ENCODE data around the gene NOS1AP.
A peak's percentile ranks its signal among the peaks of the same experiment; 100 is the strongest.

The NOS1AP gene

GRCh38 chr1:162229549-162229948, 160.1 kb downstream of the NOS1AP start:
- TF ChIP-seq SPI1 (IDR thresholded peaks at IDR 0.05; ENCODE audit: low read depth, low read length): peak; percentile 74
- no peak for TF ChIP-seq POLR2AphosphoS5 (IDR thresholded peaks at IDR 0.05; ENCODE audit: low read depth, low read length)
- FAIRE-seq (no peak), DNase-seq (ENCODE audit: insufficient read length, low spot score) (no peak)

- no peak for TF ChIP-seq POU2F2 (IDR thresholded peaks at IDR 0.05; ENCODE audit: low read depth, low read length)
- no peak for TF ChIP-seq POLR2A (IDR thresholded peaks at IDR 0.05; ENCODE audit: low read depth, low read length)
- no peak for FAIRE-seq
- DNase-seq (ENCODE audit: insufficient read length, low spot score): no peak
Measured at GRCh38 chr1:162230096-162230495, 160.6 kb downstream of the NOS1AP start.

- DNase-seq (ENCODE audit: insufficient read length, low spot score) (no peak), FAIRE-seq (no peak)
- TF ChIP-seq POLR2A (IDR thresholded peaks at IDR 0.05; ENCODE audit: low read depth, low read length): no peak
- no peak for TF ChIP-seq POLR2AphosphoS5 (IDR thresholded peaks at IDR 0.05; ENCODE audit: low read depth, low read length)
- TF ChIP-seq TAF1 (IDR thresholded peaks at IDR 0.05; ENCODE audit: low read depth, low read length): no peak
- TF ChIP-seq POU2F2 (IDR thresholded peaks at IDR 0.05; ENCODE audit: low read depth, low read length): no peak
- TF ChIP-seq PAX5 (IDR thresholded peaks at IDR 0.05; ENCODE audit: insufficient read depth, low read length, severe bottlenecking): no peak
- no peak for TF ChIP-seq SPI1 (IDR thresholded peaks at IDR 0.05; ENCODE audit: low read depth, low read length)
Measured at GRCh38 chr1:162230517-162230916, 161.0 kb downstream of the NOS1AP start.

- no peak for TF ChIP-seq POU2F2 (IDR thresholded peaks at IDR 0.05; ENCODE audit: low read depth, low read length)
- FAIRE-seq: no peak
- no peak for DNase-seq (ENCODE audit: insufficient read length, low spot score)
Measured at GRCh38 chr1:162232034-162232711, 162.7 kb downstream of the NOS1AP start.

GRCh38 chr1:162233066-162233465, 163.6 kb downstream of the NOS1AP start:
- DNase-seq (ENCODE audit: insufficient read length, low spot score) (no peak), FAIRE-seq (no peak)
- TF ChIP-seq SPI1 (IDR thresholded peaks at IDR 0.05; ENCODE audit: low read depth, low read length): no peak
- TF ChIP-seq TAF1 (IDR thresholded peaks at IDR 0.05; ENCODE audit: low read depth, low read length): no peak
- no peak for TF ChIP-seq POLR2AphosphoS5 (IDR thresholded peaks at IDR 0.05; ENCODE audit: low read depth, low read length)
- TF ChIP-seq POLR2A (IDR thresholded peaks at IDR 0.05; ENCODE audit: low read depth, low read length): no peak
- TF ChIP-seq POU2F2 (IDR thresholded peaks at IDR 0.05; ENCODE audit: low read depth, low read length): no peak

GRCh38 chr1:162233937-162234336, 164.4 kb downstream of the NOS1AP start:
- TF ChIP-seq TAF1 (IDR thresholded peaks at IDR 0.05; ENCODE audit: low read depth, low read length): no peak
- no peak for FAIRE-seq
- DNase-seq (ENCODE audit: insufficient read length, low spot score): no peak

- DNase-seq (ENCODE audit: insufficient read length, low spot score) (no peak), FAIRE-seq (no peak)
- TF ChIP-seq TAF1 (IDR thresholded peaks at IDR 0.05; ENCODE audit: low read depth, low read length): no peak
- no peak for TF ChIP-seq SPI1 (IDR thresholded peaks at IDR 0.05; ENCODE audit: low read depth, low read length)
- TF ChIP-seq POU2F2 (IDR thresholded peaks at IDR 0.05; ENCODE audit: low read depth, low read length): no peak
- no peak for TF ChIP-seq POLR2AphosphoS5 (IDR thresholded peaks at IDR 0.05; ENCODE audit: low read depth, low read length)
- TF ChIP-seq POLR2A (IDR thresholded peaks at IDR 0.05; ENCODE audit: low read depth, low read length): no peak
- TF ChIP-seq PAX5 (IDR thresholded peaks at IDR 0.05; ENCODE audit: insufficient read depth, low read length, severe bottlenecking): no peak
Measured at GRCh38 chr1:162234571-162234970, 165.1 kb downstream of the NOS1AP start.

- TF ChIP-seq PAX5 (IDR thresholded peaks at IDR 0.05; ENCODE audit: insufficient read depth, low read length, severe bottlenecking) (no peak), TAF1 (IDR thresholded peaks at IDR 0.05; ENCODE audit: low read depth, low read length) (no peak), POU2F2 (IDR thresholded peaks at IDR 0.05; ENCODE audit: low read depth, low read length) (no peak), POLR2A (IDR thresholded peaks at IDR 0.05; ENCODE audit: low read depth, low read length) (no peak), POLR2AphosphoS5 (IDR thresholded peaks at IDR 0.05; ENCODE audit: low read depth, low read length) (no peak), SPI1 (IDR thresholded peaks at IDR 0.05; ENCODE audit: low read depth, low read length) (no peak)
- no peak for DNase-seq (ENCODE audit: insufficient read length, low spot score)
- FAIRE-seq: no peak
Measured at GRCh38 chr1:162235241-162235800, 165.8 kb downstream of the NOS1AP start.

- TF ChIP-seq POU2F2 (IDR thresholded peaks at IDR 0.05; ENCODE audit: low read depth, low read length) (no peak), TAF1 (IDR thresholded peaks at IDR 0.05; ENCODE audit: low read depth, low read length) (no peak), PAX5 (IDR thresholded peaks at IDR 0.05; ENCODE audit: insufficient read depth, low read length, severe bottlenecking) (no peak), SPI1 (IDR thresholded peaks at IDR 0.05; ENCODE audit: low read depth, low read length) (no peak), POLR2AphosphoS5 (IDR thresholded peaks at IDR 0.05; ENCODE audit: low read depth, low read length) (no peak), POLR2A (IDR thresholded peaks at IDR 0.05; ENCODE audit: low read depth, low read length) (no peak)
- FAIRE-seq: no peak
- no peak for DNase-seq (ENCODE audit: insufficient read length, low spot score)
Measured at GRCh38 chr1:162236201-162236600, 166.7 kb downstream of the NOS1AP start.

- TF ChIP-seq PAX5 (IDR thresholded peaks at IDR 0.05; ENCODE audit: insufficient read depth, low read length, severe bottlenecking) (no peak), POU2F2 (IDR thresholded peaks at IDR 0.05; ENCODE audit: low read depth, low read length) (no peak), POLR2A (IDR thresholded peaks at IDR 0.05; ENCODE audit: low read depth, low read length) (no peak), POLR2AphosphoS5 (IDR thresholded peaks at IDR 0.05; ENCODE audit: low read depth, low read length) (no peak), TAF1 (IDR thresholded peaks at IDR 0.05; ENCODE audit: low read depth, low read length) (no peak), SPI1 (IDR thresholded peaks at IDR 0.05; ENCODE audit: low read depth, low read length) (no peak)
- FAIRE-seq (no peak), DNase-seq (ENCODE audit: insufficient read length, low spot score) (no peak)
Measured at GRCh38 chr1:162236618-162237017, 167.1 kb downstream of the NOS1AP start.

GRCh38 chr1:162240577-162240976, 171.1 kb downstream of the NOS1AP start:
- no peak for FAIRE-seq
- no peak for TF ChIP-seq POLR2AphosphoS5 (IDR thresholded peaks at IDR 0.05; ENCODE audit: low read depth, low read length)
- DNase-seq (ENCODE audit: insufficient read length, low spot score): no peak
